Stimulated activated CD8-positive, alpha-beta memory T cell treated with anti-CD3 and anti-CD28 coated beads, Interleukin-2, amount 100 ng/mL, for 48 hours (primary cell): ENCODE measurements around the gene SURF6.
A peak's percentile ranks its signal among the peaks of the same experiment; 100 is the strongest.
"Not testable (repeated sequence)": the region's sequence is repeated elsewhere in the genome, so short reads cannot be mapped to it uniquely, and the experiment has no call there.

Source experiments
- DNase-seq, 2 donors: peaks; one replicate each; pipeline ENCODE4 v3.0.0-alpha.2; 2020; ENCODE audit warnings: low read depth in 2 of 2

SURF6 gene

DNA sequence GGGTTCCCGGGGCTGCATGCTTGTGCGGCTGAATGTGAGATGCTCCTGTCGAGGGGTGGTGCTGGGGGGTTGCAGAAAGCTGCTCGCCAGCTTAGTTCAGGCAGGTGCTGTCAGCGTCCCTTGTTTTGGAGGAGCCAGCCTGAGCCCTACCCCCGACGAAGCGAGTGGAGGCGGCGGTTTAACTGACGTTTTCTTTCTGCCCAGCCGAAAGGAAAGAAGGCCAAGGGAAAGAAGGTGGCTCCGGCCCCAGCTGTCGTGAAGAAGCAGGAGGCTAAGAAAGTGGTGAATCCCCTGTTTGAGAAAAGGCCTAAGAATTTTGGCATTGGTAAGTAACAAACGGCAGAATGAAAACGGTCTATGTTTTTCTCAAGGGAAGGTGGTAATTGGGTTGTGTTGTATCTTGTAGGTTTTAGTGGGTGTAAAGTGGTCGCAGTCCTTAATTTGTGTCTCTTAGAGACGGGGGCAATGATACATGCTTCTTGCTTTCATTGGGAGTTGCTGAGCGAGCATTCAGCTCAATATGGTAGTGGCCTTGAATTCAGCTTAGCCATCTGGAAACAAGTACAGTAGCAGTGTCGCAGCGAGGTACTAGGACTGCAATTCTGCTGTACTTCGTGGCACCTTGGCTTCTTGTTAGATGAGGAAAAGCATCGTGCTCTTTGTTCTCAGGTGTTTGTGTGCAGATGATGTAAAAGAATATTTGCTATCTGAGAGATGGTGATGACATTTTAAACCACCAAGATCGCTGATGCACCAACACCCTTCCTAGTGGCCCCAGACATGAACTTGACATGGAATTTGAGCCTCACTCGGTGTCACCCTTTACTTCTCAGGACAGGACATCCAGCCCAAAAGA, 13.0 kb upstream of the SURF6 start:
- DNase-seq = no peak

DNA sequence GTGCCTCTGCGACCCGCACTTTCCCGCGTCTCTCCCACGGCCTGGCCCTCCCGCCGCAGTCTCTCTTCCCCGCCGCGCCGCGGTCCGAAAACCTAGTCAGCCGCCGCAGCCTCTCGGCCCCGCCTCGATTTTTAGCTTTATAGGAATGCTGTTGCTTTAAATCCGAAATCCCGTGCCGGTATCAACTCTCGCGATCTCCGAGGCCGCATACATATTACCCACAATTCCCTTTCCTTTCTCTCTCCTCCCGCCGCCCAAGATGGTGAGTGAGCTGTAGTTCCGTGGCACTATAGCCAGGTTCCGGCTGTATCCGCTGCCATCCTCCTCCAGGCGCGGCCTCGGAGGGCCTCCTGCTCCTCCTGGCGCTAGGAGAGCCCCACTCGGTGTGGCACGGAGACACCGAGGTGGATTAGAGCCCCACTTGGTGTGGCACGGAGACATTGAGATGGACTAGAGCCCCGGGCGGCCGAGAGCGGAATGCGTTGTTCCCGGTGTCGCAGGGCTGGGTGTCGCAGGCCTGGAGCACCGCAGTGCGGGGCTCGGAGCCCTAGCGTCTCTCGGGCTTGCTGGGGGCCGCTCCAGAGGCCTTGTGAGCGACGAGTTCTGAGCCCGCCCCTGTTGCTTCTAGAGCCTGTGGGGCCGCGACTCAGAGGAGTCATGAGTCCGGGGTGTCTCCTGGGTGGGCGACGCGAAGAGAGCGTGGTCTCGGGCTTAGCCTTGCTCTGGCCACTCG, 12.2 kb upstream of the SURF6 start, which contains the start of the genes MED22 and RPL7A:
Gene MED22, minus strand, starts transcription at position 147 of the 733 bp plus-strand sequence. CDS start 1,469 bp downstream, outside the sequence.
Gene RPL7A, plus strand, starts transcription at position 234 of the 733 bp plus-strand sequence. Its CDS starts 26 bp downstream, at position 260.
- DNase-seq = peak; percentile 80 to 89

DNA sequence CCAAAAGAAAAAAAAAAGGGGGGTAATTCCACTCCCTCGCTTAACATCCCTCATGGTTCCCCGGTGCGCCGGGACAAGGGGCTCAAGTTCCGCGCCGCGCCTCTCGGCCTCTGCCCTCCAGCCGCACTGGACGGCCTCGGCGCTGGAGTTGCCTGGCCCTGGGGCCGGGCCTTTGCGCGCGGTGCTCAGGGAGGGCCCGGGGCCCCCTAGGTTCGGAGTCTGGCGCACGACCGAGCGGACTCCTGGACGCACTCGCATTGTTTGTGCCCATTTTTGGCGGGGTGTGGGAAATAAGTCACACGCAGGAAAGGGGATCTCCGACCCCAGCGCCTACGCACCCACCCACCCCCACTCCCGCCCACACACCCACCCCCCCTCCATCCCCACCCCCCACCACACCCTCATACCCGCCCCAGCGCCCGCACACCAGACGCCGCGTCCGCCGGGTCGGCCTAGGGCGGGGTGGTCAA, 11.6 kb upstream of the SURF6 start:
- no peak for DNase-seq

DNA sequence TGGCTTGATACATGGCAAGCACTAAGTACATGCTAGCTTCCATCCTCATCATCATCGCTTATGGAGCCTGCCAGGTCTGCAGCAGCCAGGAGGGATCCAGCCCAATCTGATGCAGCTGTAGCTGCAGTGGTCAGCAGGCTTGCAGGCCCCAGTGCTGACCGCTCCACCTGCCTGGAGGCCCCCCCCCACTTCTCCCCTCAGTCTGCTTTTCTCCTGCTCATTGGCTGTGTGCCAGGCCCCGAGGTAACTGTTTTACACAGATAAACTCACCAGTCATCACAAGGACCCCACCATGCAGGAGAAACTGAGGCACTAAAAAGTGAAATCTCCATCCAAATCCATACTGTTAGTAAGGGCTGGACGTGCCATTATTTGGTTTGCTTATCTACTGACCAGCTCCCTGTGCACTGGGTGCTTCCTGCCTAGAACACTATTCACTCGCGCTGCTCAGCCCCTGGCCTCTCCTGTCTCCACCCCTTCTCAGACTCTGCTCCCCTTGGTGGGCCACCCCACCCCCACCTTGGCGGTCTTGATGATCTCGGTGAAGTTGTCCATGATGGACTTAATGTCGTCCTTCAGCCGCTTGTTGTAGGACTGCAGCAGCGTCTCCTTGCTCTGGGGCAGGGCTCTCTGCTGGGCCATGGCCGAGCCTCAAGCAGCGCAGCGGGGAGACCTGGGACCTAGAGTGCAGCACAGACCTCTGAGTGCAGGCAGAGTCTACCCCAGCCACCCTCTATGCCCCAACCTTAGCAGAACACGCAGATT, 10.2 kb upstream of the SURF6 start:
- no peak for DNase-seq

DNA sequence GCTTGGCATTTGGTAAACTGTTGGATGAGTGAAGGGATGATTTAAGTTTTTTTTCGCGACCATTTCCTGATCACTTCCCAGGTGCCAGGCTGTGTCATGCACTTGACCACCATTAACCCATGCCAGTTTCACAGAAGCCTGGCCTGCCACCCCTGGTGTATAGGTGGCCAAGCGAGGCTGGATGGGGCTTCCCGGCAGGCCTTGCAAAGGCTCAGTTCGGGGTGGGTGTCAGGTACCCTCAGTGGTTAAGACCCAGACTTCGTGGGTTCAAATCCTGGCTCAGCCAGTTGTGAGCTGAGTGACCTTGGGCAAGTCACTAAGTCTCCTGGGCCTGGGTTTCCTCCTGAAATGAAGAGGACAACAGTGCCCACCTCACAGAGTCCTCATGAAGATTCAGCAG, 9.6 kb upstream of the SURF6 start:
- no peak for DNase-seq

DNA sequence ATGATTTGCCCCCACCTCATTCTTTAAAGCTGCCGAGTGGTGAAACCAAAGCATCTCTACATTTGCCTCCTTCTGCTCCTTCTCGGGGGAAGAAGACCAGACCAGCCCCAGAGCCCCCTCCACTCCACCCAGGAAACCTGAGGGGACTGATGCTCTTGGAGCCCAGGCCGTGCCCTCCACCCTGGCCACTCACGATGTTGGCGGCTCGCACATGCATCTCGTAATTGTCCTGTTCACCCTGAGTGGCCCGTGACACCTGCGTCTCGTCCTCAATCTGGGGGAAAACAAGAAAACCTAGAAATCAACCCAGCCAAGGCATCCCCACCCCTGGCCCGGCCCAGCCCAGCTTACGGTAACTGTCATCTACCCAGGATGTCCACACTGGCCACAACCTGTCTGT, 9.0 kb upstream of the SURF6 start:
- no peak for DNase-seq

DNA sequence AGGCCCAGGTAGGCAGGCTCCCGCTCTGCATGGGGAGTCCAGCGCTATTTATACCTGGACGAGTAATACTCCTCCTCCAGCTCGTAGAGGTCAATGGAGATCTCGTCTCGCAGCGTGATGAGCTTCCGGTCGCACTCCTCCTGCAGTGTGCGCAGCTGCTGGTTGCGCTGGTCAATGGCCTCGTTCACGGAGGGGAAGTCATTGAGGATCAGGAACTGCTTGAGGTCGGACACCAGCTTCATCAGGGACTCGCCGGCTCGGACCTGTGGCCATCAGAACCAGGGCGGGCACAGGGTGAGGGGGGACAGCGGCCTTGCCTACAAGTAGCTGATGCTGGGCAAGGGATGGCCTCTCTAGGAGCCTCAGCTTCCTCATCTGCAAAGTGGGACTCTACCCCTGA, 8.1 kb upstream of the SURF6 start:
- DNase-seq = no peak

DNA sequence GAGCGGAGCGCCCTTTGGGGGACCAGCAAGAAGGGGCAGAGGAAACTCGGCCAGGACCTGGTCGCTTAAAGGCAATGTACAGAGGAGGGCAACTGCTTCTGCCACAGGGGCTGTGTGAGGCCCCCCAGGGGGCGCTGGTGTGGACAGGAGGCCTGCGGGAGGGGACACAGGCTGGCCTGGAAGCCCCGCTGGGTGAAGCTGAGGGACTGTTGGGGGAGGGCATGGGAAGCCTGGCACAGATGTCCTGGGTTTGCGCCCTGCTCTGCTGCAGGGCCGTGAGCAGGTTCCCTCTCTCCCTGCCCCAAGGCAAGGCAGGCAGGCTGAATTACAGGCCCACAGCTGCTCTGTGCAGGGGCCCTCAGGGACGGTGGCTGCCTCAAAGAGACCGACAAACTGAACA, 6.6 kb upstream of the SURF6 start:
- DNase-seq = no peak

DNA sequence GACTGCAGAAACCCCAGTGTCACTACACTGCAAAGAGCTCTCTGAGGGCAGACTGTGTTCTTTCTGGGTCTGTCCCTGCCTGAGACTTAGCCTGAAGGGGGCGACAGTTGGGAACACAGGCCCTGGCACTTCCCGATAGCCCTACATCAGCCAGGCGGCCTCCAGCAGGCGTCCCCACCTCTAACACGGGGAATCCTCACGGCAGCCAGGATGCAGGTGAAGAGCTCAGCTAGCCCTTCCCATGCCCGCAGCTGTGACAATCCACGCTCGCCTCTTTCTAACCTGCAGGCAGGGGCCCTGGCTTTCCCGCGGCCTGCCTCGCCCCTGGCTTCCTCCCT, 6.0 kb upstream of the SURF6 start:
- no peak for DNase-seq

DNA sequence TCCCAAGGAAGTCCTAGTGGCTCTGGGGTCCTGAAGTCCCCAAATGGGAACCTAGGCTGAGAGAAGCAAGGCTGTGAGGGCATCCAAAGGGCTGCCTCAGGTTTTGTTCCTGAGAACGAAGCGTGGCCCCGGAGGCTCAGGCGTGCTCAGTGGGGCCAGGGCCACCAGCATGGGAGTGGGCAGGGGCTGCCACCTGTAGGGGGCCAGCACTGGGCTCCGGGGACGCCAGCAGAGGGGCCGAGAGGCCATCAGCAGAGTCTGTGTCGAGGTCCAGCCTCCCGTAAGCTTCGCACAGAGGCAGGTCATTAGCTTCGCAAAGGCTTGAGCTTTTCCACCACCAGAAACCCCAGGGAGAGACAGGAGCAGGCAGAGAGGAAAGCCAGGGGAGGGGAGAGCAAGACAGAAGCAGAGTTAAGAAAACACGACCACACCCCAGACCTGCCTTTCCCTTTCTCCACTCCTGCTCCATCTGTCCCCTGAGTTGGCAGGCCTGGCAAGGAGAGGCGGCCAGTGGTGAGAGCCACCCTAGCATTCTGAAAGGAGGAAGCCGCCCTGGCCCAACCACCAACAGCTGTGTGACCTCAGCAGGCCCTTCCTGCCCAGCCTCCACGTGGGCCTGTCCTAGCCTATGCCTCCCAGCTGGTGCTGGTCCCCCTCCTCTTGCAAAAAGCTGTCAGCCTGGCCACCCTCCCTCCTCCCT, 5.5 kb upstream of the SURF6 start:
- no peak for DNase-seq

DNA sequence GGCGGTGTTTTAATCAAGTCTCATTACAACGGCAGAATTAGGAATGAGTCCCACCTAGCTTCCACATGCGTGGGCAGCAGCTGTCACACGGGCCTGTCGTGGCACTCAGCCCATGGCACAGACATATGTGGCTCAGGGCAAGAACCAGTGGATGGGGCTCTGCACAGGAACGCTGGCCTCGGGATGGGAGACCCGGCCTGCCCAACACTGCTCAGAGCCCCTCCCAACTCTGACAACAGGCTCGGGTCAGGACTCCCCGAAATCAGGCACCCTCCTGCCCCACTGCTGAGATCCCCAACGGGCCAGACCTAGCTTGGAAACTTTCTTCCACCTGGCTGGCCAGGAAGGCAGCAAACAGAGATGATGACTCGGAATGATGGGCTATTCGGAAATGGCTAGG, 4.9 kb upstream of the SURF6 start:
- no peak for DNase-seq

DNA sequence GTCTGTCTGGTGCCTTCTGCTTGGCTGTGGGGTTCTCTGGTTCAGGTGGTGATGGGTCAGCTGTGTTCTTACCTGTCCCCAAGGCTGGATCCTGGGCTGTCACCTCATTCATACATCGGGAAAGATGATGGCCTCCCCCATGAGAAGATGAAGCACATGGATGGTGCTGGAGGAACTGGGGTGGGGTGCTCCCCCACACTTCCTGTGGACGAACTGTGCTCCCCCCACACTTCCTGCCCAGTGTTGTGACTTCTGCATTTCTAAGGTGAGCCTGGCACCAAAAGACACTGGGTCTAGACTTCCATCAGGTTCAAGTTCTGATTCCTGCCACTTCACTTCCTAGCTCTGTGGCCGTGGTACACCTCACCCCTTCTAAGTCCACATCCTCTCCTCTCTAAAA, 4.3 kb upstream of the SURF6 start:
- DNase-seq = no peak

DNA sequence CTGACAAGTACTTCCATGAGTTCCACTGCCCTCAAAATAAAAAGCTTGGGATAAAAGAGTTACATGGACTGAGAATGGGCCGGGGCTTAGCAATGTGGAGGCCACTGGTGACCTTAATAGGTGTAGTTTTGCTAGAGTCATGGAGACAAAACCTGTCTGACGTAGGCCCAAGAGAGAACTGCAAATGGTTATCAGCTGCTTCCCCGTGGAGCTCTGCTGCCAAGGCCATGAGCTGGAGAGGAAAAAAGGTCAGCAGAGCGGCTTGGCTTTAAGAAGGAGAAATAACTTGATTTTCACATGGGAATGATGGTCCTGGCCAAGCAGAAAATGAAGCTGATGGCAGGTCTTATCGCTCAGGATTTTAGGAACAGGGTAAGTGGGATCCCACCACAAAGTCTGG, 3.7 kb upstream of the SURF6 start:
- DNase-seq = no peak

DNA sequence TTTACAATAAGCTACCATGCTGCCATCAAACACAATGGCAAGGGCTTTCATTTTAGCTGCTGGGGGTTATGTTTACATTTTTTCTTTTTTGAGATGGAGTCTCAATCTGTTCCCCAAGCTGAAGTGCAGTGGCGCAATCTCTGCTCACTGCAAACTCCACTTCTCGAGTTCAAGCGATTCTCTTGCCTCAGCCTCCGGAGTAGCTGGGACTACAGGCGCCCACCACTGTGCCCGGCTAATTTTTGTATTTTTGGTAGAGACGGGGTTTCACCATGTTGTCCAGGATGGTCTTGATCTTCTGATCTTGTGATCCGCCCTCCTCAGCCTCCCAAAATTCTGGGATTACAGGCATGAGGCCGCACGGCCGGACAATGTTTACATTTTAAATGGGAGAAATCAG, 1.1 kb downstream of the SURF6 start:
- not testable (repeated sequence) for DNase-seq

DNA sequence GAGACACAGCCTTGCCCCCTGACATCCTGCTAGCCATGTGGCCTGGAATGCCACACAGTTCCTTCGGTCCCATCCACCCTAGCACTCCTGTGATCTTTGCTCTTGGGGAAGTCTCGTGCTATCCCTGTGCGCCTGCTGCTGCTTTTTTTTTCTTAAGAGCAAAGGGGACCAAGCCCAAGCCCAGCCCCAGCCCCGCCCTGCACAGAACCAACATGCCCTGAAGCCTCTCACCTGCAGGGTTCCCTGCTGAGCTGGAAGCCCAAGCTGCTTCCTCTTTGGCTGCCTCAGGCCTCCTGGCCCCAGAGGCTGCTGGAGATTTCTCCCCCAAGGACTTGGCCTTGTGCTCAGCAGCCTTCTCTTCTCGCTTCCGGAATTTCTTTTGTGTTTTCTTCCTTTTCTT, 1.8 kb downstream of the SURF6 start:
- no peak for DNase-seq

DNA sequence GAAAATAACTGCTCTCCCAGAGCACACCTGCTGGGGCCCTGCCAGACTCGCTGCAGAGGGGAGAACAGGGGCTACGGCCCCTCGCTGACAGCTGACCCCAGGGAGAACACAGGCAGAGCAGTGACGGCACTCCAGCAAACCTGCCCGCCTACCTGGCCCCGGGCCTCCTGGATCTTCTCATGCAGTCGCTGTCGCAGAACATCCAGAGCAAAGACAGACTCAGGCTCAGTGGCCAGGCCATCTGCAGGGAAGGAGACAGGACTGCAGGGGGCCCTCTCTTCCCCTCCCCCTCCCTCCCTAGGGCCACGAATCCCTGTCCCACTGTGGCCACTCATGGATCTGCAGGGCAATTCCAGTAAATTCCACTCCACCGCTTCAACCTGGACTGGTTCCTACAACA, 2.4 kb downstream of the SURF6 start:
- no peak for DNase-seq

DNA sequence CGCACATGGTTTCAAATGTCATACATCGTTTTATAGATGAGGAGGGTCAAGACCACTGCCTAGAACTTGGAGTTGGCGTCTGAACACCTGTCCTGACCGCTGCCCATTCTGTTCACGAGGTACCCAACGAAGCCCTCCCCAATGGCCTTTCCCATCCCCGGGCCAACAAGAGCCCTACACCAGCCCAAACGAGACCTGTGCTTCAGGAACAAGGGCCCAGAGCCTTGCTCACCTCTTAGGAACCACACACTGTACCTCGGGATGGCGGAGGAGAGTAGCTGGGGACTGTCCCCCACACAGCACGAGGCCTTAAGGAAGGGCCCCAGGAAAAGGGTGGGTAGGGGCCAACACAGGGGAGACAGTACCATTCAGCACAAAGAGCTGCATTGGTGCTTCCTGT, 3.0 kb downstream of the SURF6 start:
- no peak for DNase-seq

DNA sequence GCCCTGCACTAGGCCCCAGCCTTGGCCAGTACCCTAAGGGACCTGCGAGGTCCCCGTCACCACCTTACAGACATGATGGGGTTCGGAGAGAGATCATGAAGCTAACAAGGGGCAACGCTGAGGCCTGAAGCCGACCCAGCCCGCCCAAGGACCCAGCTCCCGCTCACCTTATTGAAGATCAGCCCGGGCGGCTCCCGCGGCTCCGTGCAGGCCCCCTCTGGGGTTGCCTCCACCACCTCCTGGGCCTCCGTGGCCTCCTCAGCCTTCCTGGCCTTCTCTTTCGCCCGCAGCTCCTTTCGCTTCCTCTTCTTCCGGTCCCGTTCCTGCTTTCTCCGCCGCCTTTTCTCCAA, 3.6 kb downstream of the SURF6 start:
- no peak for DNase-seq

DNA sequence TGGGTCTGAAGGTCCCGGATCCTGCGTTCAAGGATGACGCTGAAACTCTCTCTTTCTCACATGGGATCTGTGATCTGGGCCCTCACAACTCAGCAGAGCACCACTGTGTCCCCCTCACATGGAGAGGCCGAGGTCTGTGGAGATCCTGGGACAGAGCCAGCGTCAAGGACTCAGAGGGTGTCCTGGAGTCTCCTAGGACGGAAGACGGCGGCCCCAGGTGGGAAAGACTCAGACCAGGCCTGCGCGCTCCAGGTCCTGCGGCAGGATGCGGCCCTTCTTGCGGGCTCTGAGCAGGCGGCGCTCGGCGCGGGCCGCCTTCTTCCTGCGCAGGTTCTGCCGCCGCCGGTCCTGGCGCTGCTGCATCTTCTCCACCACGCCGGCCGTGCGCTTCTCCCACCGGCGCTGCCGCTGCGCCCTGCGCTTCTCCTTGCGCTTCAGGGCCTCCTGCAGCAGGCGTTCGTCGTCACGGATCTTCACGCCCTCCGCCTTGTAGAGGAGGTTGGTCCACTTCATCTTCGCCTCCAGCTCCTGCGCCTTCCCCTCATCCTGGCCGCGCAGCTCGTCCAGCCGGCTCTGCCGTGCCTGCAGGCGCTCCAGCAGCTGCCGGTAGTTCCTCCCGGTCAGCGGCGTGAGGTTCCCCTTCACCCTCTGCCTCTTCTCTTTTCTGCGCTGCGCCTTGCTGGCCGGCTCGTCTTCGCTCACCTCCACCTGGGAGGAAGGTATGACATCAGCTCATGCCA, 4.2 kb downstream of the SURF6 start:
- DNase-seq = no peak

DNA sequence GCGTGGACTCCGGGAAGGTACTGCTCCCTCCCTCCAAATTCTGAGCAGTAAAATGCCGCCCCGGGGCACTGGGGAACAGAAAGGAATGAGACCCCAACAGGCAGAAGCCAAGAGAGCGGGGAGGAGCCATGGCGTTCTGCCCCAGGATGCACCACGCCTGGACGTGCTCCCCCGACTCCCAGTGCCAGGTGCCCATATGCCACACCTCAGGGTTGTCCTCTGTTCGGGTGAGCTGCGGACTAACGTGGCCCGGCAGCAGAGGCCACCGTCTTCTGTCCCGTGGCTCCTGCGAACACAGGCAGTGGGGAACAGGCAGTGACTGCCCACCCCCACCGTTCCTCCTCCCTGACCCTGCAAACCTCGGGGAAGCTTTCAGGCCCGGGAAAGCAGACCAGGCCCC, 4.8 kb downstream of the SURF6 start:
- no peak for DNase-seq
